ENCODE data around the gene SNORC. TPM values are rescaled to one million over a fixed set of nuclear protein-coding genes. Genes with fewer than 3 reads are reported as not detected.

Gene SNORC
- total and polyA plus RNA-seq, 2 of the 4 experiments (the other 2 are of a cell fraction): under 0.01 to 0.67 TPM

DNA sequence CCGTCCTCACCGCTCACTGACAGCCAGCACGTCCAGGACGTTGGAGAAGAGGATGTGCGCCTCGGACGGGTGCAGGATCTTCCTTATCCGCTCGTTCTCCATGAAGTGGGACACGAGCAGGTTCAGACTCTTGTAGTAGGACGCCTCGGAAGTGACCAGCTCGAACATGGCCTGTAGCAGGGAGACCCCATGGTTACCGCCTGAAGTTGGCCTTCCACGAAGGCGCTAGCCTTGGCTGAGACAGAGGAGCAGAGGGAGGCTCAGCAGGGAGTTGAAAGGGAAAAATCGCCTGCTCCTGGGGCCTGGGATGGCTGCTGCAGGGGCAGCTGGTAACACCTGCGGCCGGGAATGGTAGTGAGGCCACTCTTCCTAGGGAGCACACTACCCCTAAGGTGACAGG lies 24.7 kb downstream of the SNORC start:
- CTCF ChIA-PET: no interaction called here
- Histone ChIP-seq H4K20me1 (ENCODE audit: insufficient read depth, low read length) (no peaks in the 10 kb centered on the region), H4K5ac (ENCODE audit: low read depth, low read length) (no peak overlapping the region), H2AK9ac (replicated peaks; ENCODE audit: low read depth, low read length, poor library complexity) (no peak overlapping the region), H4K91ac (ENCODE audit: insufficient read depth, low read depth, low read length) (no peak overlapping the region), H3K56ac (ENCODE audit: extremely low read depth, insufficient read depth, low read length) (no peak overlapping the region), H3K14ac (replicated peaks; ENCODE audit: low read depth, low read length) (no peak overlapping the region), H3K27me3 (ENCODE audit: control insufficient read depth, insufficient read depth, low read length) (no peaks in the 10 kb centered on the region; the same call in 1 of the 2 replicates), H2BK15ac (ENCODE audit: low read depth, low read length) (no peak overlapping the region), H4K8ac (ENCODE audit: low read depth in 2 of 2, low read length in 2 of 2) (no peak overlapping the region), H3K4ac (ENCODE audit: low read depth, low read length) (no peak overlapping the region), H2AFZ (replicated peaks; ENCODE audit: low read length, poor library complexity) (no peak overlapping the region), H2BK120ac (ENCODE audit: low read depth, low read length) (no peak overlapping the region), H3K27ac (ENCODE audit: insufficient read depth, low read length) (no peak overlapping the region), H3K9ac (ENCODE audit: low read depth, low read length) (no peak overlapping the region), H3K9me3 (ENCODE audit: control insufficient read depth, insufficient read depth, low read length) (no peaks in the 10 kb centered on the region), H3K4me3 (ENCODE audit: insufficient read depth, low read depth, low read length) (no peak overlapping the region), H3K4me2 (ENCODE audit: low read depth, low read length) (no peak overlapping the region), H3K79me1 (ENCODE audit: low read depth in 1 of 2, low read length in 2 of 2) (no peaks in the 10 kb centered on the region), H3K18ac (ENCODE audit: low read depth, low read length) (no peak overlapping the region), H2BK5ac (ENCODE audit: low read depth, low read length, poor library complexity, severe bottlenecking) (no peak overlapping the region), H2AK5ac (ENCODE audit: low read depth, low read length) (no peak overlapping the region), H3K36me3 (ENCODE audit: control insufficient read depth, insufficient read depth, low read length) (no peaks in the 10 kb centered on the region), H3K4me1 (ENCODE audit: control insufficient read depth, insufficient read depth, low read length) (peaks cover 1% of the 10 kb centered on the region; the same call in 1 of the 2 replicates), H2BK20ac (ENCODE audit: low read depth, low read length) (no peak overlapping the region), H3K9me1 (ENCODE audit: insufficient read depth, low read length) (0 out of 2 replicates have a peak, but pooled peaks cover 5% of the 10 kb centered on the region), H3K23ac (ENCODE audit: low read depth, low read length) (no peak overlapping the region)
- dilution Hi-C loops (cut with HindIII; ENCODE audit: low sequenced_read_pairs, unreplicated experiment): no loop called here
- BruUV-seq (replicated peaks): no TSS peak
- DNase-seq (no peak), ATAC-seq (ENCODE audit: low read depth) (no peak)
- in situ Hi-C loops (cut with MboI; ENCODE audit: low sequenced_read_pairs): no loop called here
- TF ChIP-seq, protein P1, sequence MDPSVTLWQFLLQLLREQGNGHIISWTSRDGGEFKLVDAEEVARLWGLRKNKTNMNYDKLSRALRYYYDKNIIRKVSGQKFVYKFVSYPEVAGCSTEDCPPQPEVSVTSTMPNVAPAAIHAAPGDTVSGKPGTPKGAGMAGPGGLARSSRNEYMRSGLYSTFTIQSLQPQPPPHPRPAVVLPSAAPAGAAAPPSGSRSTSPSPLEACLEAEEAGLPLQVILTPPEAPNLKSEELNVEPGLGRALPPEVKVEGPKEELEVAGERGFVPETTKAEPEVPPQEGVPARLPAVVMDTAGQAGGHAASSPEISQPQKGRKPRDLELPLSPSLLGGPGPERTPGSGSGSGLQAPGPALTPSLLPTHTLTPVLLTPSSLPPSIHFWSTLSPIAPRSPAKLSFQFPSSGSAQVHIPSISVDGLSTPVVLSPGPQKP (IDR thresholded peaks at IDR 0.05; ENCODE audit: borderline replicate concordance, low read depth, low read length): no peak
- no peak for TF ChIP-seq RFX5 (IDR thresholded peaks at IDR 0.05; ENCODE audit: low read depth, low read length)
- TF ChIP-seq, protein P2, sequence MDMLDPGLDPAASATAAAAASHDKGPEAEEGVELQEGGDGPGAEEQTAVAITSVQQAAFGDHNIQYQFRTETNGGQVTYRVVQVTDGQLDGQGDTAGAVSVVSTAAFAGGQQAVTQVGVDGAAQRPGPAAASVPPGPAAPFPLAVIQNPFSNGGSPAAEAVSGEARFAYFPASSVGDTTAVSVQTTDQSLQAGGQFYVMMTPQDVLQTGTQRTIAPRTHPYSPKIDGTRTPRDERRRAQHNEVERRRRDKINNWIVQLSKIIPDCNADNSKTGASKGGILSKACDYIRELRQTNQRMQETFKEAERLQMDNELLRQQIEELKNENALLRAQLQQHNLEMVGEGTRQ (IDR thresholded peaks at IDR 0.05; ENCODE audit: low read depth, low read length): no peak
- no peak for TF ChIP-seq CHD1 (IDR thresholded peaks at IDR 0.05; ENCODE audit: low read depth, low read length)
- TF ChIP-seq NFE2L2 (IDR thresholded peaks at IDR 0.05; ENCODE audit: low read depth, low read length): no peak
- no peak for TF ChIP-seq RAD21 (IDR thresholded peaks at IDR 0.05; ENCODE audit: low read length)
- TF ChIP-seq BHLHE40 (IDR thresholded peaks at IDR 0.05; ENCODE audit: low read depth, low read length): no peak
- TF ChIP-seq MXI1 (IDR thresholded peaks at IDR 0.05; ENCODE audit: borderline replicate concordance, low read depth, low read length): no peak
- no peak for TF ChIP-seq MAZ (IDR thresholded peaks at IDR 0.05; ENCODE audit: borderline replicate concordance, low read depth, low read length)
- TF ChIP-seq, protein P3, sequence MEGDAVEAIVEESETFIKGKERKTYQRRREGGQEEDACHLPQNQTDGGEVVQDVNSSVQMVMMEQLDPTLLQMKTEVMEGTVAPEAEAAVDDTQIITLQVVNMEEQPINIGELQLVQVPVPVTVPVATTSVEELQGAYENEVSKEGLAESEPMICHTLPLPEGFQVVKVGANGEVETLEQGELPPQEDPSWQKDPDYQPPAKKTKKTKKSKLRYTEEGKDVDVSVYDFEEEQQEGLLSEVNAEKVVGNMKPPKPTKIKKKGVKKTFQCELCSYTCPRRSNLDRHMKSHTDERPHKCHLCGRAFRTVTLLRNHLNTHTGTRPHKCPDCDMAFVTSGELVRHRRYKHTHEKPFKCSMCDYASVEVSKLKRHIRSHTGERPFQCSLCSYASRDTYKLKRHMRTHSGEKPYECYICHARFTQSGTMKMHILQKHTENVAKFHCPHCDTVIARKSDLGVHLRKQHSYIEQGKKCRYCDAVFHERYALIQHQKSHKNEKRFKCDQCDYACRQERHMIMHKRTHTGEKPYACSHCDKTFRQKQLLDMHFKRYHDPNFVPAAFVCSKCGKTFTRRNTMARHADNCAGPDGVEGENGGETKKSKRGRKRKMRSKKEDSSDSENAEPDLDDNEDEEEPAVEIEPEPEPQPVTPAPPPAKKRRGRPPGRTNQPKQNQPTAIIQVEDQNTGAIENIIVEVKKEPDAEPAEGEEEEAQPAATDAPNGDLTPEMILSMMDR (conservative IDR thresholded peaks at IDR 0.05; ENCODE audit: low read depth, low read length): no peak
- no peak for TF ChIP-seq SMC3 (IDR thresholded peaks at IDR 0.05; ENCODE audit: low read depth, low read length)
- TF ChIP-seq CEBPB (IDR thresholded peaks at IDR 0.05; ENCODE audit: low read depth, low read length): no peak
- no peak for TF ChIP-seq MAFK (IDR thresholded peaks at IDR 0.05; ENCODE audit: low read depth, low read length)
- no peak for TF ChIP-seq FOS (IDR thresholded peaks at IDR 0.05; ENCODE audit: low read depth, low read length)
- no peak for TF ChIP-seq POLR2A (IDR thresholded peaks at IDR 0.05; ENCODE audit: low read depth, low read length)
- intact Hi-C loops (cut with micrococcal nuclease): no loop called here
- POLR2A ChIA-PET (ENCODE audit: unreplicated experiment): no interaction called here
- WGBS, 2 experiments (ENCODE audit: extremely low coverage in 2 of 2, insufficient read length in 1 of 2): 82% methylated on average over 14 of the region's 19 CpGs; no CpG with 5 or more reads in 1 of the 2 experiments
